H1 (cell line): ENCODE measurements around the gene MTTP. TPM values are rescaled to one million over a fixed set of nuclear protein-coding genes. Genes with fewer than 3 reads are reported as not detected.

Experiments
- ASH2L ChIP-seq: fragments of 200-600, 300-600 bp; sonication (generic); IDR thresholded peaks from one replicate; pipeline ENCODE4 v1.7.1; 2017; ENCODE audit warnings: low read length
- BRCA1 ChIP-seq: IDR thresholded peaks from 2 replicates; pipeline ENCODE4 v1.6.1; 2012; ENCODE audit warnings: low read depth, low read length, improper control_type of control experiment
- PHF8 ChIP-seq: fragments of 200-600 bp; sonication (generic); conservative IDR thresholded peaks from 2 replicates; pipeline ENCODE4 v1.7.1; 2012; ENCODE audit warnings: low read depth, mild to moderate bottlenecking, inconsistent platforms, low read length, moderate library complexity
- TAF7 ChIP-seq: optimal IDR thresholded peaks from 2 replicates; pipeline ENCODE3; 2011; ENCODE audit warnings: low read depth, mild to moderate bottlenecking, inconsistent platforms, low read length, moderate library complexity, borderline replicate concordance
- TEAD4 ChIP-seq: IDR thresholded peaks from 2 replicates; pipeline ENCODE4 v1.6.1; 2012; ENCODE audit warnings: low read depth, low read length, inconsistent platforms, mixed read lengths
- YY1 ChIP-seq: IDR thresholded peaks from 2 replicates; pipeline ENCODE4 v1.6.1; 2011; ENCODE audit warnings: low read depth, mild to moderate bottlenecking, low read length
- polyA plus RNA-seq, 7 experiments: library from polyadenylated mRNA; depleted of rRNA in 3 of 7; stranded (reverse) in 5 of 7; unstranded in 2 of 7; fragments of >200 nt in 5 of 7; fragments of 200-250 nt in 2 of 7; gene quantifications; 1 replicate in 5 of 7; 2 replicates in 1 of 7; 4 replicates in 1 of 7; pipeline versions ENCODE4 v1.2.1 to v1.2.3, GENCODE V29; 2011 to 2013; ENCODE audit warnings: missing spikeins in 2 of 7, mixed read lengths in 2 of 7
- total RNA-seq: library from RNA; stranded (reverse); fragmentation: NEBNext Ultra II Directional; extraction: Animal tissue kit (Norgen Biotek cat#: 25700); gene quantifications from 2 replicates; pipeline ENCODE4 v1.2.1, GENCODE V29; 2021
- TF ChIP-seq, protein P1 (sequence below): IDR thresholded peaks from 2 replicates; pipeline ENCODE4 v1.6.1; 2012; ENCODE audit warnings: inconsistent platforms

MTTP gene
- total and polyA plus RNA-seq, 2 of the 8 experiments (the other 6 are each of a cell fraction or from before 2014, with no cell fraction given) = 0.12 to 0.26 TPM

DNA sequence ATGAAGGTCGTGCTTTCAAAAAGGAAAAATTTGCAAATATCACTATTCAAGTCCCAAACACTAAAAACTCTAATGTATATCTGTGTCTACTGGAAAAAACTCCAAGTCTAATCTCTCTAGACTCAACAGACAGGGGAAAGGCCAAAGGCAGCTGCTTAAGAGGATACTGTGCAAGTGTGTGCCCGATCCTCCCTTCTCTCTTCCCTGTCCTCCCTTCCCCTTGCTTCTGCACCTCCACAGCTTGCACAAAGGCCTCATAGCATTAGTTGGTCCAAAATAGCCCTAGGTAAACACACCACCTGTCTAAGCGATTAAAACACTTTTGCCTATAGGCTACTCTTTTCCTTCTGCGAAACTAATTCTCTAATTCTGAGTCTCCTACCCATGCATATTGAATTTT is 72.4 kb downstream of the MTTP start (continued):
- TF ChIP-seq, protein P1, sequence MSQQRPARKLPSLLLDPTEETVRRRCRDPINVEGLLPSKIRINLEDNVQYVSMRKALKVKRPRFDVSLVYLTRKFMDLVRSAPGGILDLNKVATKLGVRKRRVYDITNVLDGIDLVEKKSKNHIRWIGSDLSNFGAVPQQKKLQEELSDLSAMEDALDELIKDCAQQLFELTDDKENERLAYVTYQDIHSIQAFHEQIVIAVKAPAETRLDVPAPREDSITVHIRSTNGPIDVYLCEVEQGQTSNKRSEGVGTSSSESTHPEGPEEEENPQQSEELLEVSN = no peak
- no peak for TF ChIP-seq ASH2L
- TF ChIP-seq YY1 = no peak
- no peak for TF ChIP-seq TEAD4
- TF ChIP-seq TAF7 = no peak
- no peak for TF ChIP-seq BRCA1
- no peak for TF ChIP-seq PHF8
